GM06990 (cell line): Measurements from ENCODE around the gene HOXB9.
A peak's percentile ranks its signal among the peaks of the same experiment; 100 is the strongest.

ENCODE experiments used
- DNase-seq: peaks from one replicate; pipeline ENCODE4 v3.0.0-alpha.2; 2011; ENCODE audit not compliant: insufficient read length; ENCODE audit errors: extremely low read depth
- H3K27me3 ChIP-seq: replicated peaks from 2 replicates; pipeline ENCODE4 v1.6.0; 2011; ENCODE audit warnings: low read length; ENCODE audit not compliant: control insufficient read depth, insufficient read depth
- H3K36me3 ChIP-seq: 2 replicates; pipeline ENCODE4 v1.5.1; 2011; ENCODE audit warnings: low read length; ENCODE audit not compliant: control insufficient read depth, insufficient read depth
- H3K4me3 ChIP-seq: replicated peaks from 2 replicates; pipeline ENCODE4 v1.5.1; 2011; ENCODE audit warnings: low read depth, mild to moderate bottlenecking, control low read depth, low read length
- CTCF ChIP-seq: IDR thresholded peaks from 2 replicates; pipeline ENCODE4 v1.5.1; 2011; ENCODE audit warnings: low read length, control low read depth, mild to moderate bottlenecking, inconsistent platforms; ENCODE audit not compliant: insufficient read depth, poor library complexity, severe bottlenecking

Gene HOXB9

GRCh38 chr17:48649741-48650140, 23.6 kb upstream of the HOXB9 start:
- Histone ChIP-seq H3K4me3 (no peak overlapping the region), H3K27me3 (no peaks in the 10 kb centered on the region; the same call in none of the 2 replicates)
- no peak for TF ChIP-seq CTCF

DNA sequence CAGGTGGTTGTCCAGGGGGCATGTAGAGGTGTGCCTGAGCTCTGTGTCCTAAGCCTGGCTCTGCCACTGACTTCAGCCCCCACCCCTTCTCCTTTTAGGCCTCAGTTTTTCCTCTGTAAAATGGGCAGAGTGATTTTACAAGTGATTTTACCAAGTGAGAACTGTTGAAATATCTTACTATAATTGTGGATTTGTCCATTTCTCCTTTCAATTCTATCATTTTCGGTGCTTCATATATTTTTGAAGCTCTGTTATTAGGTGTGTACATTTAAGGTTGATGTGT, 21.7 kb upstream of the HOXB9 start:
- Histone ChIP-seq H3K4me3 (no peak overlapping the region), H3K27me3 (no peaks in the 10 kb centered on the region; the same call in none of the 2 replicates), H3K36me3 (no peaks in the 10 kb centered on the region)
- no peak for TF ChIP-seq CTCF
- no peak for DNase-seq

More at GRCh38 chr17:48649741-48650140, 23.6 kb upstream of the HOXB9 start:
- no peaks in the 10 kb centered on the region for H3K36me3 ChIP-seq
- DNase-seq, result no peak

- Histone ChIP-seq H3K4me3 (peak overlapping the region; percentile 47), H3K27me3 (no peaks in the 10 kb centered on the region; the same call in none of the 2 replicates), H3K36me3 (no peaks in the 10 kb centered on the region)
- no peak for TF ChIP-seq CTCF
- no peak for DNase-seq
These were observed 21.2 kb upstream of the HOXB9 start for GRCh38 chr17:48647103-48647962.

GRCh38 chr17:48646183-48647102, 20.3 kb upstream of the HOXB9 start:
- no peak for TF ChIP-seq CTCF
- peak overlapping the region; percentile 35 for H3K4me3 ChIP-seq

GRCh38 chr17:48645639-48646182, 19.6 kb upstream of the HOXB9 start:
- Histone ChIP-seq H3K27me3 (no peaks in the 10 kb centered on the region; the same call in none of the 2 replicates), H3K4me3 (no peak overlapping the region), H3K36me3 (no peaks in the 10 kb centered on the region)
- no peak for TF ChIP-seq CTCF
- DNase-seq, result no peak

More at GRCh38 chr17:48646183-48647102, 20.3 kb upstream of the HOXB9 start:
- no peak for DNase-seq
- Histone ChIP-seq H3K27me3 (no peaks in the 10 kb centered on the region; the same call in none of the 2 replicates), H3K36me3 (no peaks in the 10 kb centered on the region)
